SK-N-MC (cell line): ENCODE results near the gene LIN7A.

Experiments
- DNase-seq: peaks from one replicate; pipeline ENCODE4 v3.0.0-alpha.2; 2011; ENCODE audit warnings: low read depth, low spot score
- H3K27ac ChIP-seq: fragments of 200-600 bp; sonication (generic); 2 replicates; pipeline ENCODE4 v1.5.1; 2016; ENCODE audit warnings: mixed run types
- H3K36me3 ChIP-seq: fragments of 200-600 bp; sonication (generic); 2 replicates; pipeline ENCODE4 v1.6.1; 2017; ENCODE audit warnings: antibody characterized with exemption, low read length, mixed read lengths; ENCODE audit not compliant: insufficient read depth
- H3K4me3 ChIP-seq: fragments of 200-600 bp; sonication (generic); 2 replicates; pipeline ENCODE4 v1.5.1; 2016
- H3K9ac ChIP-seq: fragments of 200-600 bp; sonication (generic); 2 replicates; pipeline ENCODE4 v1.8.0; 2017; ENCODE audit warnings: mixed run types, mixed read lengths; ENCODE audit not compliant: insufficient read length
- H3K9me3 ChIP-seq: fragments of 200-600 bp; sonication (generic); 2 replicates; pipeline ENCODE4 v1.6.1; 2017; ENCODE audit warnings: low read depth, mild to moderate bottlenecking, antibody characterized with exemption, low read length, moderate library complexity, mixed read lengths
- EZH2 ChIP-seq: fragments of 200-600 bp; sonication (generic); IDR thresholded peaks from one replicate; pipeline ENCODE4 v1.6.1; 2017; ENCODE audit warnings: antibody characterized with exemption
- FOXP2 ChIP-seq: optimal IDR thresholded peaks from 2 replicates; pipeline ENCODE3; 2011; ENCODE audit warnings: mild to moderate bottlenecking, moderate library complexity; ENCODE audit not compliant: insufficient read depth; ENCODE audit errors: extremely low read length, control extremely low read depth
- POLR2AphosphoS5 ChIP-seq: IDR thresholded peaks from 2 replicates; pipeline ENCODE4 v1.6.1; 2012; ENCODE audit warnings: mild to moderate bottlenecking, low read depth, low read length, borderline replicate concordance

LIN7A gene

DNA sequence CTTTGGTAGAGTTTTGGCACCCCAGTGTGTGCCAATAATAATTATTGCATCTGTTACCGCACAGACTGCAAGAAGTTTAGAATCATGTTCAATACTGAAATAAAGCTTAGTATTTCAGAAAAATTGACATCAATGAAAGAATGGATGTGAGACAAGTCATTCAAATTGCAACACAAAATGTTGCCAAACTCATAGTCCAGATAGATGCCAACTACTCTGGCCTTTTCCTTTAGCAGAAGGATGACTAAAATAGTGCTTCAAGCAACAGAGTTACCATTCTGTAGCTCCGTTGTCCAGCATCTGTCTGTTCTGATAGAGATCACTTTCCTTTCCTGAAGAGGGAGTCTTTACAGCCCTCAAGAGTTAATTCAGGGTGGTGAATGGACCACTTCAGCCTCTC is 77.5 kb downstream of the LIN7A start:
- DNase-seq, result no peak
- no peak overlapping the region for H3K9ac ChIP-seq
- H3K27ac ChIP-seq, result no peak overlapping the region
- no peak for TF ChIP-seq EZH2
- TF ChIP-seq FOXP2, result no peak
- no peak for TF ChIP-seq POLR2AphosphoS5
- H3K9me3 ChIP-seq, result no peaks in the 10 kb centered on the region
- H3K36me3 ChIP-seq, result no peaks in the 10 kb centered on the region
- H3K4me3 ChIP-seq, result no peak overlapping the region

DNA sequence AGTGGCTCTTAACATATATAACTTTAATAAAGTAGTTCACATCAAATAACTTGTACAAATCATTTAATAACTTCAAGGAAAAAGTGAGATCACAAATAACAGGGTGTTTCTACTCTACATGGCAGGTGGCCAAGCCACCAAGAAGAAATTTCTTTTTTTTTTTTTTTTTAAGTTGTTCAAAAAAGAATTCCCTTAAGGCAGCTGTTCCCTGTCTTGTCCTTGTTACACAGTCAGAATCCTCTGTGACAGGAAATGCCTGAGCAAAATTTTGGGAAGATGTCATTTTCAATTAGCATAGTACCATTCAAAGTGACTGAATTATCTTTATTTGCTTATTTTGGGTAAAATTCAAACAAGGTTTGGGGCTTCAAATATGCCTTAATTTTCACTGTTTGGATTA is 79.4 kb downstream of the LIN7A start:
- Histone ChIP-seq H3K9me3 (no peaks in the 10 kb centered on the region), H3K27ac (peak overlapping the region; percentile 53; the same call in 1 of the 2 replicates), H3K4me3 (peak overlapping the region; percentile 27; the same call in 1 of the 2 replicates), H3K9ac (no peak overlapping the region), H3K36me3 (no peaks in the 10 kb centered on the region)
- TF ChIP-seq FOXP2, result no peak
- TF ChIP-seq EZH2, result no peak
- DNase-seq, result peak; percentile 89

DNA sequence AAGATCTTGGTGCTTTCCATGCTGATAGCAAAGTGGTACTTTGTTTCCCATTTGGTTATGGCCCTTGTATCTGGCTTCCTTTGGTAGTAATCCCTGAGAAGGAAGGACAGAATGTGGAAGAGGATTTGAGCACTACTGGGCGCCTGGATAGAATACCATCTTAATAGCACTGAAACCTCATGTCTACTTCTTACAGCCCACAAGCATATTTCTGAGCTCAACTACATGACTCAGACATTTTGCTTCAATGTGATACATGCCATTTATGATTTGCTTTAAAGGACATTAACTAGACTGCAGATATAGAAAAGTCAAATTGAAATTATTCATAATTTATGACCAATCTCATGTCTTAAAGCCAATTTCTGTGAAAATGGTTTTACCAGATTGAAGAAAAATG is 80.4 kb downstream of the LIN7A start:
- Histone ChIP-seq H3K36me3 (no peaks in the 10 kb centered on the region), H3K9ac (no peak overlapping the region), H3K27ac (no peak overlapping the region), H3K4me3 (no peak overlapping the region), H3K9me3 (no peaks in the 10 kb centered on the region)
- DNase-seq, result no peak
- TF ChIP-seq EZH2, result no peak
- no peak for TF ChIP-seq FOXP2
- TF ChIP-seq POLR2AphosphoS5, result no peak

DNA sequence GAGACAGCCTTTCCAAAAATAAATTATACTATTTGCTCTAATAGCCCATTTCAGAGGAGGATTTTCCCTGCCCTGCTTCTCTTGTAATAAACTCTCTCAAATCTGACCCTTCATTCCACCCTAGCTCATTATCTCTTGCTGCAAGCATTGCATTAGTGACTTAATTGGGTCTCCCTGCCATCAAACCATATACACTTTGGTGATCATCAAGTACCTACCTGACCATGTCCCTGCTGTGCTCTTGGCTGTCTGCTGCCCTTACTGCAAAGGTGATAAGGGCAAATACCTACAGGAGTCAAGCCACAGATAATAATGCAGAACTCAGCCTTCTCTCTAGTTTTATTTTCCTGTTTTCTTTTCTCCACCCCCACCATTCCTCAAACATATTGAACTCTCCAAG is 88.4 kb downstream of the LIN7A start:
- Histone ChIP-seq H3K4me3 (no peak overlapping the region), H3K9ac (no peak overlapping the region), H3K36me3 (0 out of 2 replicates have a peak, but pooled peaks cover 2% of the 10 kb centered on the region), H3K27ac (no peak overlapping the region), H3K9me3 (no peaks in the 10 kb centered on the region)
- no peak for TF ChIP-seq POLR2AphosphoS5
- TF ChIP-seq EZH2, result no peak
- no peak for TF ChIP-seq FOXP2
- no peak for DNase-seq

DNA sequence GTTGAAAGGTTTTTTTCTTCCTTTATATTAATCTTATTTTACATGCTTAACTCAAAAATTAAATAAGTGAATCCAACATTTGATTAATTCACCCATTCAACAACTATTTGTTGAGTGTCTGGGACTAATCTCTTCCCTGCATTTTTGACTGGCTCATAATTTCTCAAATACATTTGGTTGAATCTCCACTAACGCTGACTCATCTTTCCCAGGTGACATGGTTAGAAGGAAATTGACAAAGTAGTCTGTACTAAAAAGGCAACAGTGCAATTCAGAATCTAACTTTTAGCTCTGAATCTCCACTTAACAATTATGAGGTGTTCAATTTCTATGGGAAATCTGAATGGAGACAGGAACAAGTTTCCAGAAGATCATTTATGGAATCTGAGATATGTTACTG is 88.9 kb downstream of the LIN7A start:
- TF ChIP-seq POLR2AphosphoS5 (no peak), FOXP2 (no peak), EZH2 (no peak)
- Histone ChIP-seq H3K9ac (no peak overlapping the region), H3K27ac (no peak overlapping the region), H3K9me3 (no peaks in the 10 kb centered on the region), H3K36me3 (0 out of 2 replicates have a peak, but pooled peaks cover 5% of the 10 kb centered on the region), H3K4me3 (no peak overlapping the region)
- no peak for DNase-seq

DNA sequence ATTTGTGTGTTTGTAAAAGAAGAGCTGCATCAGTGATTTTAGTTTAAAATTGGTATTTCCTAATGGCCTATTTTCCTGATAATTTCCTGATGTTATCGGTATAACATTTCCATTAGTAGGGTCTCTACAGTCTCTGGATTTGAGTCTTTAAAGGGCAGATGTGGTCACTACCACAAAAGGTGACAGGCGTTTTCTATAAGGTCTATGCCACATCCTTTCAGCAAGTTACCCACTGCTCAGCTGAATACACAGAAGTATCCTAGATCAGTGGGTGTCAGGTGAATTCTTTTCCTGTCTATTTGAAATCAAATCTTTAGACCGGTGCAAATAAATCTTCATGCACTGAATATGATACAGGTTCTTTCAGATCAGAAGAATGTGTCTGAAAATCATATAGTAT is 90.2 kb downstream of the LIN7A start:
- H3K27ac ChIP-seq, result no peak overlapping the region
- H3K9me3 ChIP-seq, result no peaks in the 10 kb centered on the region
- H3K9ac ChIP-seq, result no peak overlapping the region
- H3K4me3 ChIP-seq, result no peak overlapping the region
- DNase-seq, result no peak
- TF ChIP-seq POLR2AphosphoS5 (no peak), EZH2 (no peak), FOXP2 (no peak)
- peaks cover 10% of the 10 kb centered on the region; the same call in 1 of the 2 replicates for H3K36me3 ChIP-seq

DNA sequence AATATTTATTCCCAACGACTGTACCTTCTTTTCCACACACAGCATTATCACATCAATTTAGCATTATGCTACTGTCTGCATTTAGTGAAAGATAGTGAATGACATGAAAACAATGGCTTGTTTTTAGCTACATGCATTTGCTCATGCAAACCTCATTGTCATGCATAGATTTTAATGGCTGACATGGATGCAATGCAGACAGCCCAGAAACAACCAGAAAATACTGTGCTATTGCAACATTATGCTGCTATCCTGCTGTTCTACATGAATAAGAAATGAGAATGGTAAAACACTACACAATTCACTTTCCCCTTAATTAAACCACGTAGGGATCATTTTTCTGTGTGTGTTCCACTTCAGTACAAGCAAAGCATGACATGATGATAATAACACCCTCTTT is 90.8 kb downstream of the LIN7A start:
- Histone ChIP-seq H3K9ac (no peak overlapping the region), H3K4me3 (peak overlapping the region; percentile 45; the same call in 1 of the 2 replicates), H3K9me3 (no peaks in the 10 kb centered on the region), H3K36me3 (peaks cover 10% of the 10 kb centered on the region; the same call in 1 of the 2 replicates), H3K27ac (peak overlapping the region; percentile 47; the same call in 1 of the 2 replicates)
- peak; percentile 73 for DNase-seq
- TF ChIP-seq FOXP2 (peak; percentile 88), EZH2 (no peak), POLR2AphosphoS5 (peak; percentile 46; the same call in 1 of the 2 replicates)

DNA sequence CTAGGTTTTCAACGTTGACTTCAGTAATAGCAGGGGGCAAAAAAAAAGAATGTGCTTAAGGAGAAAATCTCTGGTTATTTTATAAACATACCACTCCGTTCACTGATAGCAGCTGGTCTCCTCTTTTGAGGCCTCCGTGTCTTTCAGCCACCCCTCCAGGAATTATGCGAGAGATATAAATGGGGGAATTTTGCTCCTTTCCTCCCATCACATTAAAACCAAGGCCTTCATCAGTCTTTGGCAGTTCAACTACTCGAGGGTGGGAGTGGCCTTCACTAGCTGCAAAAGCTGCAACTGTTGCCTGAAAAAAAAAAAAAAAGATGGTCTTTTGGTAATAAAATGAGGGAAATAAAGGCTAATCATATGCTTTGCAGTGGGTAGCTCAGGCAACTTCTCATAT is 92.1 kb downstream of the LIN7A start:
- TF ChIP-seq POLR2AphosphoS5 (no peak), EZH2 (no peak), FOXP2 (no peak)
- H3K4me3 ChIP-seq, result peak overlapping the region; percentile 32; the same call in 1 of the 2 replicates
- H3K9ac ChIP-seq, result no peak overlapping the region
- peak overlapping the region; percentile 81 for H3K27ac ChIP-seq
- H3K9me3 ChIP-seq, result no peaks in the 10 kb centered on the region
- H3K36me3 ChIP-seq, result peaks cover 10% of the 10 kb centered on the region; the same call in 1 of the 2 replicates
- no peak for DNase-seq

DNA sequence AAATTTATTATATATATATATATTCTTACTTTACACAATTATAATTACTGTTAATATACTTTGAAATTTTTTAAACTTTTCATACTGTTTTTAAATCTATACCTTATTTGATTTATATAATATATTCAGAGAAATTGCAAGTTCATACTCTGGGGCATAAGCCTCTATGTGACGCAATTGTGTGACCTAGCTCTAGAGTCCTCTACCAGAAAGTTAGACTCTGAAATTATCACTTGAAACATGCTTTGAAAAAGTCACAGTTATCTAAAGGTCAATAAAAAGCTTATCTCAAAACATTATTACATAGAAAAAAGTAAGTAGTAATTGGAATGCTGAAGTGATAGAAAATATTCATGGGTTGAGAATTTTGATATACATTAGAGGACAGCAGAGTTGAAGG is 93.8 kb downstream of the LIN7A start:
- no peak for DNase-seq
- no peak overlapping the region for H3K4me3 ChIP-seq
- no peak for TF ChIP-seq FOXP2
- no peak for TF ChIP-seq EZH2
- no peak for TF ChIP-seq POLR2AphosphoS5

More for the DNA sequence above, 93.8 kb downstream of the LIN7A start:
- Histone ChIP-seq H3K9me3 (no peaks in the 10 kb centered on the region), H3K9ac (no peak overlapping the region), H3K27ac (no peak overlapping the region), H3K36me3 (peaks cover 10% of the 10 kb centered on the region; the same call in 1 of the 2 replicates)
